Suprapubic skin (tissue), 4 donors: ENCODE results near the gene MYO1E. TPM values are rescaled to one million over a fixed set of nuclear protein-coding genes. Genes with fewer than 3 reads are reported as not detected.
A peak's percentile ranks its signal among the peaks of the same experiment; 100 is the strongest.

Source experiments
- DNase-seq, 2 donors: peaks; one replicate each; pipeline ENCODE4 v3.0.0-alpha.2; 2019; ENCODE audit warnings: low spot score in 2 of 2
- H3K27ac ChIP-seq: fragments of 200-600 bp; sonication (generic); one replicate; pipeline ENCODE4 v1.5.1; 2019
- H3K27me3 ChIP-seq: fragments of 200-600 bp; sonication (generic); one replicate; pipeline ENCODE4 v1.5.1; 2019
- H3K36me3 ChIP-seq: fragments of 200-600 bp; sonication (generic); one replicate; pipeline ENCODE4 v1.5.1; 2019
- H3K4me1 ChIP-seq: fragments of 200-600 bp; sonication (generic); one replicate; pipeline ENCODE4 v1.5.1; 2019
- H3K4me3 ChIP-seq: fragments of 200-600 bp; sonication (generic); one replicate; pipeline ENCODE4 v1.5.1; 2019; ENCODE audit warnings: mild to moderate bottlenecking
- H3K9me3 ChIP-seq: fragments of 200-600 bp; sonication (generic); one replicate; pipeline ENCODE4 v1.5.1; 2019
- EP300 ChIP-seq: sonication (generic); formaldehyde crosslinking; IDR thresholded peaks from one replicate; pipeline ENCODE4 v1.6.1; 2017; ENCODE audit warnings: antibody characterized with exemption
- POLR2A ChIP-seq, 2 donors: fragments of 450-650 bp; IDR thresholded peaks; one replicate each; pipeline ENCODE4 v1.6.1; 2017; ENCODE audit warnings: antibody characterized with exemption in 2 of 2, mild to moderate bottlenecking in 2 of 2, moderate library complexity in 2 of 2
- POLR2AphosphoS5 ChIP-seq, 3 donors: sonication (generic); formaldehyde crosslinking; IDR thresholded peaks; one replicate each; pipeline ENCODE4 v1.6.1; 2017; ENCODE audit warnings: antibody characterized with exemption in 3 of 3
- WGBS: methylation state at CpG from one replicate; pipeline ENCODE4 v1.1.5; 2018; 5-methylcytosine and 5-hydroxymethylcytosine counted together
- total RNA-seq, 4 donors: library from RNA; depleted of rRNA; stranded (reverse); fragments of >200 nt; gene quantifications; one replicate each; pipeline ENCODE4 v1.1.0, GENCODE V29; 2016
- TF ChIP-seq, protein P1 (sequence below), 2 donors: fragments of 200-600 bp in 1 of 2; fragments of 450-650 bp in 1 of 2; sonication (generic) in 1 of 2; IDR thresholded peaks; one replicate each; pipeline ENCODE4 v1.5.1; 2016 to 2019; ENCODE audit warnings: antibody characterized with exemption in 2 of 2, mild to moderate bottlenecking in 1 of 2, moderate library complexity in 1 of 2

The MYO1E gene
- total RNA-seq, 4 donors from 2014 or later = 79.7 to 171 (median 144) TPM

DNA sequence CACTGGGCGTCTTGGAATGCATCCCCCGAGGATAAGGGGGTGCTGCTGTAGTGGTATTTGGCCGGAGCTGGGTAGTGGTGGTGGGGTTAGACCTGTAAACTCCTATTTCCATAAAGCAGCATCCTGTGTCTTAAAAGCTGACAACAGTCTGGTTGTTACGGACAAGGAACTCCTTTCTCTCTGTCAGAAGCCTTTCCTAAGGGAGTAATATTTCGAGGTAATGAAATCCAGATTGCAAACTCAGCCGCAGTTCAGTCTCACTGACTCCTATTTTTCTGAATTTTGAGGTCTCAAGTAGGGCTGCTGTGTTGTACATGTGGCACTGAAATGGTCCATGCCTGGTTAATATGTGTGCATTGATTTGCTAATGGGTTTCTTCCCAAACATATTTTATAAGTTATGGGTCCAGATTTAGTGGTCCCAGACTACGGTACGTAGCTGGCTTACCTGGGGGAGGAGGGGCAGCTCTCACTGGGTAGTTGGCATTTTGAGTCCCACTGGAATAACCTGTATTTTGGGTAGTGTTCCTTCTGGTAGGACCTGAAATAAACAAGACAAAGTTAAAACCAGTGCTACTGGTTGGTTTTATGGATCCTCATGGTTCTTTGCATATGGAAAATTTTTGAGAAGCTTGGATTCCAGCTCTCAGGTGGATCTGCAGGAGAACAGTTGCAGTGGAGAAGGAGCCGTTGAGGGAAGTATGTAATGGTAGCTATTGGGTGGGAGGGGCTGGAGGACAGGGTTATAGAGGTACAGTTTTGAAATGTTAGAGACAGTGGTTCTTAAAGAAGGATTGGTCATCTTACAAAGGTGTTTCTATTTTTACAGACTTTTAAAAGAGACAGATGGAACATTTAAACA, 214.6 kb downstream of the MYO1E start:
- DNase-seq = no peak
- TF ChIP-seq EP300 = no peak
- no peak for TF ChIP-seq POLR2AphosphoS5 (IDR thresholded peaks at IDR 0.05)
- no peak for TF ChIP-seq POLR2A (IDR thresholded peaks at IDR 0.05)
- TF ChIP-seq, protein P1, sequence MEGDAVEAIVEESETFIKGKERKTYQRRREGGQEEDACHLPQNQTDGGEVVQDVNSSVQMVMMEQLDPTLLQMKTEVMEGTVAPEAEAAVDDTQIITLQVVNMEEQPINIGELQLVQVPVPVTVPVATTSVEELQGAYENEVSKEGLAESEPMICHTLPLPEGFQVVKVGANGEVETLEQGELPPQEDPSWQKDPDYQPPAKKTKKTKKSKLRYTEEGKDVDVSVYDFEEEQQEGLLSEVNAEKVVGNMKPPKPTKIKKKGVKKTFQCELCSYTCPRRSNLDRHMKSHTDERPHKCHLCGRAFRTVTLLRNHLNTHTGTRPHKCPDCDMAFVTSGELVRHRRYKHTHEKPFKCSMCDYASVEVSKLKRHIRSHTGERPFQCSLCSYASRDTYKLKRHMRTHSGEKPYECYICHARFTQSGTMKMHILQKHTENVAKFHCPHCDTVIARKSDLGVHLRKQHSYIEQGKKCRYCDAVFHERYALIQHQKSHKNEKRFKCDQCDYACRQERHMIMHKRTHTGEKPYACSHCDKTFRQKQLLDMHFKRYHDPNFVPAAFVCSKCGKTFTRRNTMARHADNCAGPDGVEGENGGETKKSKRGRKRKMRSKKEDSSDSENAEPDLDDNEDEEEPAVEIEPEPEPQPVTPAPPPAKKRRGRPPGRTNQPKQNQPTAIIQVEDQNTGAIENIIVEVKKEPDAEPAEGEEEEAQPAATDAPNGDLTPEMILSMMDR (IDR thresholded peaks at IDR 0.05) = no peak
- peaks cover 57% of the 10 kb centered on the region for H3K36me3 ChIP-seq
- 72% methylated on average over 9 of the region's 9 CpGs for WGBS
- no peaks in the 10 kb centered on the region for H3K27me3 ChIP-seq
- H3K27ac ChIP-seq = peak overlapping the region; percentile 73
- peaks cover 19% of the 10 kb centered on the region for H3K4me1 ChIP-seq
- H3K9me3 ChIP-seq = no peaks in the 10 kb centered on the region
- H3K4me3 ChIP-seq = no peak overlapping the region

DNA sequence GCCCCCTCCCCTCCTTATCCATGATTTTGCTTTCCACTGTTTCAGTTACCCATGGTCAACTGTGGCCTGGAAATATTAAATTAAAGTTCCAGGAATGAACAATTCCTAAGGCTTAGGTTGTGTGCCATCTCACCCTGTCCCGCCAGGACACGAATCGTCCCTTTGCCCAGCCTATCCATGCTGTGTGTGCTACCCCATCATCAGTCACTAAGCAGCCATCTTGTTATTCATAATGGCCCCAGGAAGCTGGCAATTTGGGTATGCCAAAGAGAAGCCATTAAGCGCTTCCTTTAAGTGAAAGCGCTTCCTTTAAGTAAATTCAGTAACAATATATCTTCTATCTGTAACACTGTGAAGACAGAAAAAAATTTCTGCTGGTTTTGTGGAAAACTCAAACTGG, 215.3 kb downstream of the MYO1E start:
- H3K4me3 ChIP-seq = no peak overlapping the region
- 98% methylated on average over 5 of the region's 5 CpGs for WGBS
- H3K4me1 ChIP-seq = peaks cover 19% of the 10 kb centered on the region
- H3K36me3 ChIP-seq = peaks cover 63% of the 10 kb centered on the region
- H3K27me3 ChIP-seq = no peaks in the 10 kb centered on the region
- H3K27ac ChIP-seq = peak overlapping the region; percentile 73
- H3K9me3 ChIP-seq = no peaks in the 10 kb centered on the region
- TF ChIP-seq POLR2A (IDR thresholded peaks at IDR 0.05) = no peak
- no peak for TF ChIP-seq EP300
- TF ChIP-seq, protein P1 (IDR thresholded peaks at IDR 0.05) = no peak
- no peak for TF ChIP-seq POLR2AphosphoS5 (IDR thresholded peaks at IDR 0.05)
- DNase-seq = no peak

DNA sequence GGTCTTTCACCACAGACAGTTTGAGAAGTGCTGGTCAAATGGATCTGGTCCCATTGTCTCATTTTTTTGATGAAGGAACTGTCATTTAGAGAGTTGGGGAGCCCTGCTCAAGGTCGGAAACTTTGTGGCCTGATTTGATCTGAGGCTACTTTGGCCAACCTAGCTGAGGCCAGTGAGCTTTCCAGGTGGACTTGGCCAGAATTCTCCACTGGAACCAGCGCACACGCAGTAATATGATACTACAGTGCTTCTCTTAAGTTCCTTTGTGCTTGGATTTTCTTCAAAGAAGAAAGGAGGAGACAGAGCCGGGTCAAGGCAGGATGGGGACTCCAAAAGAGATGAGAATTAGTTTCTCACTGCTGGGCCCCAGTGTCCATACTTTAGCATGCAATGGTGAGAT, 217.2 kb downstream of the MYO1E start:
- no peak overlapping the region for H3K27ac ChIP-seq

DNA sequence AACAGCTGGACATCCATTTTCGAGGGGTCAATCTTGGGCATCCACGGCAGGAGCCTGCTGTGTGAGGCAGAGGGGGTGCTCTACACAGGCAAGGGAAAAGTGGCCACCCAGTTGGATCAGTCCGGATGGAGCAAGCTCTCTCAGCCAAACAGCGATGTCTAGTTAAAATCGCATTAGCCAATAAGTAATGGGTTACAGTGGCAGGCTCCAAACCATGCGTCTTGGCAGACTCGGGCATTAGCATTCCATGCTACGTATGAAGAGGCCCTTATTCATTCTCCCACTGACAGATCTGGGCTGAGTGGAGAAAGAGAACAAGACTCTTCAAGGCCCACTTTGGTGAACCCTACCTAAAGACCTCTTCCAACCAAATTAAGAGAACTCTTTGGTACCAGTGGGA, 218.4 kb downstream of the MYO1E start:
- DNase-seq = peak in 1 of 2 donors; percentile 44
- 85% methylated on average over 8 of the region's 8 CpGs for WGBS
- no peak overlapping the region for H3K27ac ChIP-seq

More for the DNA sequence above, 217.2 kb downstream of the MYO1E start:
- H3K9me3 ChIP-seq = no peaks in the 10 kb centered on the region
- no peaks in the 10 kb centered on the region for H3K27me3 ChIP-seq
- no peak overlapping the region for H3K4me3 ChIP-seq
- H3K4me1 ChIP-seq = peaks cover 22% of the 10 kb centered on the region
- TF ChIP-seq, protein P1 (IDR thresholded peaks at IDR 0.05) = no peak
- TF ChIP-seq POLR2A (IDR thresholded peaks at IDR 0.05) = no peak
- TF ChIP-seq POLR2AphosphoS5 (IDR thresholded peaks at IDR 0.05) = no peak
- no peak for TF ChIP-seq EP300
- 86% methylated on average over 4 of the region's 4 CpGs for WGBS
- DNase-seq = no peak
- H3K36me3 ChIP-seq = peaks cover 69% of the 10 kb centered on the region

DNA sequence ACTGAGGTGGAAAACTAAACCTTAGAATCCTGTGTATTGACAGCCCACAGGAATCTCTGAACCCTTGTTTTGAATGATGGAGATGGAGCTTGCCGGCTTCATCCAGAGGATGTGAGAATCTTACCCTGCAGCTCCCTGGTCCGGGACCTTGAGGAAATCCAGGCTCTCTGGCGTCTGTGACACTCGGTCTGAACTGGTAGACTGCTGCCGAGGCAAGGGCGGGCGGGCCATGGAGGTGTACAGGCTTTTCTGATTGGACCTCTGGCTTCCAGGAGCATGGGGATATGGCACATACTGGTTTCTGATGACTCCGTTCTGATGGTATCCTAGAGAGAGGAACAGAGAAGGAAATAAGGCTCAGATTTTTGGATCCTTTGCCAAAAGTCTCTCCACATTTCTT, 219.2 kb downstream of the MYO1E start:
- TF ChIP-seq POLR2AphosphoS5 (IDR thresholded peaks at IDR 0.05) (no peak), EP300 (no peak), POLR2A (IDR thresholded peaks at IDR 0.05) (no peak)
- TF ChIP-seq, protein P1 (IDR thresholded peaks at IDR 0.05) = no peak
- DNase-seq = peak in 1 of 2 donors; percentile 54
- no peaks in the 10 kb centered on the region for H3K9me3 ChIP-seq
- no peak overlapping the region for H3K27ac ChIP-seq
- 93% methylated on average over 5 of the region's 8 CpGs for WGBS
- no peaks in the 10 kb centered on the region for H3K27me3 ChIP-seq
- H3K4me1 ChIP-seq = peaks cover 22% of the 10 kb centered on the region
- H3K36me3 ChIP-seq = peaks cover 69% of the 10 kb centered on the region
- H3K4me3 ChIP-seq = no peak overlapping the region

More for the DNA sequence above, 218.4 kb downstream of the MYO1E start:
- H3K27me3 ChIP-seq = no peaks in the 10 kb centered on the region
- peaks cover 70% of the 10 kb centered on the region for H3K36me3 ChIP-seq
- no peaks in the 10 kb centered on the region for H3K9me3 ChIP-seq
- TF ChIP-seq POLR2A (IDR thresholded peaks at IDR 0.05) = no peak
- peaks cover 29% of the 10 kb centered on the region for H3K4me1 ChIP-seq
- no peak overlapping the region for H3K4me3 ChIP-seq
